SK-N-SH treated with all-trans-retinoic acid at 6 μM for 48 hours (cell line): ENCODE data around the gene USP4.

ENCODE experiments used
- CREB5 ChIP-seq: fragments of 250-450 bp; sonication (Bioruptor Pico); IDR thresholded peaks from 2 replicates; pipeline ENCODE4 v1.5.1; 2020; ENCODE audit warnings: low read depth, mild to moderate bottlenecking, moderate library complexity
- CSDC2 ChIP-seq: fragments of 250-450 bp; sonication (Bioruptor Pico); IDR thresholded peaks from 2 replicates; pipeline ENCODE4 v1.5.0; 2020; ENCODE audit warnings: mild to moderate bottlenecking, moderate library complexity
- GLIS3 ChIP-seq: fragments of 250-450 bp; sonication (Bioruptor Pico); IDR thresholded peaks from 2 replicates; pipeline ENCODE4 v1.5.0; 2020; ENCODE audit warnings: mild to moderate bottlenecking, moderate library complexity
- ISL1 ChIP-seq: fragments of 250-450 bp; sonication (Bioruptor Pico); IDR thresholded peaks from 2 replicates; pipeline ENCODE4 v2.1.2; 2022; ENCODE audit warnings: mild to moderate bottlenecking, moderate library complexity
- OSR1 ChIP-seq: fragments of 250-450 bp; sonication (Bioruptor Pico); IDR thresholded peaks from 2 replicates; pipeline ENCODE4 v1.8.0; 2022; ENCODE audit warnings: moderate library complexity, mild to moderate bottlenecking, inconsistent platforms
- PATZ1 ChIP-seq: fragments of 250-450 bp; sonication (Bioruptor Pico); IDR thresholded peaks from 2 replicates; pipeline ENCODE4 v1.8.0; 2020; ENCODE audit warnings: mild to moderate bottlenecking, moderate library complexity, borderline replicate concordance
- POU6F1 ChIP-seq: fragments of 250-450 bp; sonication (Bioruptor Pico); IDR thresholded peaks from 2 replicates; pipeline ENCODE4 v1.8.0; 2021; ENCODE audit warnings: low read depth, mild to moderate bottlenecking, moderate library complexity, borderline replicate concordance
- PPARA ChIP-seq: fragments of 250-450 bp; sonication (Bioruptor Pico); IDR thresholded peaks from 2 replicates; pipeline ENCODE4 v1.5.0; 2020; ENCODE audit warnings: mild to moderate bottlenecking, borderline replicate concordance
- RARB ChIP-seq: fragments of 250-450 bp; sonication (Bioruptor Pico); IDR thresholded peaks from 2 replicates; pipeline ENCODE4 v1.8.0; 2021; ENCODE audit warnings: mild to moderate bottlenecking, moderate library complexity
- TOX ChIP-seq: fragments of 250-450 bp; sonication (Bioruptor Pico); IDR thresholded peaks from 2 replicates; pipeline ENCODE4 v1.8.0; 2021; ENCODE audit warnings: mild to moderate bottlenecking, moderate library complexity, borderline replicate concordance
- ZFP3 ChIP-seq: fragments of 250-450 bp; sonication (Bioruptor Pico); IDR thresholded peaks from 2 replicates; pipeline ENCODE4 v1.5.0; 2020; ENCODE audit warnings: mild to moderate bottlenecking, moderate library complexity
- ZNF565 ChIP-seq: fragments of 450-650 bp; formaldehyde crosslinking; conservative IDR thresholded peaks from 2 replicates; pipeline ENCODE4 v1.5.0; 2020; ENCODE audit warnings: low read depth, mild to moderate bottlenecking, moderate library complexity
- ZNF70 ChIP-seq: fragments of 450-650 bp; formaldehyde crosslinking; IDR thresholded peaks from 2 replicates; pipeline ENCODE4 v1.5.0; 2020; ENCODE audit warnings: mild to moderate bottlenecking, moderate library complexity

GRCh38 chr3:49349348-49350114, 9.7 kb upstream of the USP4 start:
- TF ChIP-seq GLIS3 (no peak), PATZ1 (CRISPR knock-in tag) (no peak), ISL1 (CRISPR knock-in tag) (no peak), POU6F1 (CRISPR knock-in tag) (no peak), RARB (CRISPR knock-in tag) (no peak), ZFP3 (CRISPR knock-in tag) (no peak), CREB5 (CRISPR knock-in tag) (no peak), ZNF565 (CRISPR knock-in tag) (no peak), OSR1 (CRISPR knock-in tag) (no peak), ZNF70 (CRISPR knock-in tag) (no peak), CSDC2 (CRISPR knock-in tag) (no peak), PPARA (CRISPR knock-in tag) (no peak), TOX (CRISPR knock-in tag) (no peak)
